GM21367 (cell line): Measurements from ENCODE around the gene CHCHD6.
A peak's percentile ranks its signal among the peaks of the same experiment; 100 is the strongest.

ENCODE experiments used
- ATAC-seq: cut with Tn5 transposase; IDR thresholded peaks from one replicate; pipeline ENCODE4 v1.9.1; 2021; ENCODE audit not compliant: unreplicated experiment

Gene CHCHD6, protein sequence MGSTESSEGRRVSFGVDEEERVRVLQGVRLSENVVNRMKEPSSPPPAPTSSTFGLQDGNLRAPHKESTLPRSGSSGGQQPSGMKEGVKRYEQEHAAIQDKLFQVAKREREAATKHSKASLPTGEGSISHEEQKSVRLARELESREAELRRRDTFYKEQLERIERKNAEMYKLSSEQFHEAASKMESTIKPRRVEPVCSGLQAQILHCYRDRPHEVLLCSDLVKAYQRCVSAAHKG

DNA sequence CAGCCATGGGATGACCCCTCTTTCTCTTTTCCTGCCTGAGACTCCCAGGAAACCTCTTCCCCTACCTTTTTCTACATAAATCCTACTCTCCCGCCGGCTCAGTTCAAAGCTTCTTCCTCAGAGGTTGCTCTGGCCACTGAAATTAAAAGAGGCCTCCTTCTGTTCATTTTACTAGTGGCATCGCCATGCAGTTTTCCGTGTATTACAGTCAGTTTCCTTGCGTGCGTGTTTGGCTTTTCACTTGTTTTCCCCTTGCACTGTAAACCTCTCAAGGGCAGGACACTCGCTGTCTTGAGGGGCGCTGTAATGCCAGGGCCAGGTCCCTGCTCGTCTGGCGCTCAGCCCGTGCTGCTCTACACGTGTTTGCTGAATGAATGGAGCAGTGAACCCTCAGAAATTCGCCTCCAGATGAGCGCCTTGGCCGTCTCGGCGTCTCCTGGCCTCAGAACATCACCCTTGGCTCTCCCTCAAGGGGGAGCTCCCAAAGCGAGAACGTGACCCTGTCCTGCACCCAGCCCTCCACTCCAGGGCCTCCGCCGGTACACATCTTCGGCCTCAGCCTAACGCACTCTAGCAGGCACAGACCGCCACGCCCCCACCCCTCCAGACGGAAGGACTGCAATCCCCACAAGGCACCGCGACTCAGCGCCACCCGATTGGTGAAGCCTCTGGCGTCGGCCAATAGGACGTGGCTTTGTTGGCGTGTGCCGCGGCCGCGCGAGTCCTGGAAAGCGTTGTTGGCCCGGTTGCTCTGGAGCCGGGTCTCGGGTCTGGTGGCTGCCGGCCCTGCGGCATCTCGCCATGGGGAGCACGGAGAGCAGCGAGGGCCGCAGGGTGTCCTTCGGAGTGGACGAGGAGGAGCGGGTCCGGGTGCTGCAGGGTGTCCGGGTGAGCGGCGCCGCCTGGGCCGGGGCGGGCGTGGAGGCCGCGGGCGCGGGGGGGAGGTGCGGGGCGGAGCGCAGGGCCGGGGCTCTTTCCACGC is at the start of gene CHCHD6:
Gene CHCHD6 (plus strand): TSS at position 729 of the 982 bp plus-strand sequence. CDS start 73 bp downstream, at position 802.
- peak; percentile 93 for ATAC-seq

DNA sequence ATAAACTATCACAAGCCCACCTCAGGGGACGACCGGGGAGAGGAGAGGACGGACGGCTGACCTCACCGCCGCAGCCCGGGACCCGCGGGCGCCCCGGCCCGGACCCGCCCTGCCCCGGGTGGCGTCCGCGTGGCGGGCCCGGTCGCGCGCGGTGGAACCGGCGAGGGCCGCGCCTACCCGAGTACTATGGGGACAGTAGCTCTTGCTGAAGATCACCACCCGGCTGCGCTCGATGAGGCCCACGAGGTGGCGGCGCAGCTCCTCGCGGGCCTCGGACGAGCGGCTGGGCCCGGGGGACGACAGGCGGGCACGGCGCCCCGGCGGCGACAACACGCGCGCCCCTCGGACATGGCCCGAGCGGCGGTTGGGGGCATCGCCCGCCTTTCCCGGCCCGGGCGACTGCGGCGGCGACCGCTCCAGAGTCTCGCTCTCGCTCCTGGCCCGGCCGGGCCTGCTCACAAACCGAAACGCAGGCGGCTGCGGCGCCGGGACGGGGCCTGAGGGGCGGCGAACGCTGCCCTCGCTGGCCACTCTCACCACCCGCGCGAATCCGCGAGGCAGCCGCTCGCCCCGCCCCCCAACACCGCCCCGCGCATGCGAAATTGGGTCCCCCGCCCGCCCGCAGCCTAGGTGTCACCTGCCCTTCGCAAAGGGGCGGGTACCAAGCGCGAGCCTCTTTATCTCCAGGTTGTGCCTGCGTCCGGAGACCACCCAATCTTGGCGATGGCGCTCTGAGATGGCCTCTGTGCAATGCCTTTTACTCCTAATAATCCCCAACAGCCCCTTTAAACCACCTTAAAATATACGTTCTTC is 49.3 kb upstream of the CHCHD6 start, which contains the start of gene TXNRD3:
Gene TXNRD3 (minus strand): TSS at position 554 of the 813 bp plus-strand sequence.
- no peak for ATAC-seq

DNA sequence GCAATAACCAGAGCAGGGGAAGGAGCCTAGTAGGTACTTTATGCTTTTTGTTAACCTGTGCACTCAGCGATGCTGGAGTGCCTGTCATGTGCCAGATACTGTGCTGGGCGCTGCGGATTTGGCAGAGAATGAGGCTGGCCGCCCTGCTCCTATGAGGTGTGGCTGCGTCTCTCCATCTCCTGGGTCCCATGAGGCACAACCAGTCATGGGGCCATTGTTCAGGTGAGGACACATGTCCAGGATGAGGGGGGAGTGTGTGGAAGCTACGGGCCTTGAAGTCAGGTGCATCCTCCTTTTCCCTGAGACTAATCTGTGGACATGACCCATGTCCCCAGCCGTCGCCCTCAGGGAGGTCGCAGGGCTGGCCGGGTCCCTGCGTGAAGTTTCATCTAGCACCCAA is 48.2 kb upstream of the CHCHD6 start:
- ATAC-seq, result no peak

DNA sequence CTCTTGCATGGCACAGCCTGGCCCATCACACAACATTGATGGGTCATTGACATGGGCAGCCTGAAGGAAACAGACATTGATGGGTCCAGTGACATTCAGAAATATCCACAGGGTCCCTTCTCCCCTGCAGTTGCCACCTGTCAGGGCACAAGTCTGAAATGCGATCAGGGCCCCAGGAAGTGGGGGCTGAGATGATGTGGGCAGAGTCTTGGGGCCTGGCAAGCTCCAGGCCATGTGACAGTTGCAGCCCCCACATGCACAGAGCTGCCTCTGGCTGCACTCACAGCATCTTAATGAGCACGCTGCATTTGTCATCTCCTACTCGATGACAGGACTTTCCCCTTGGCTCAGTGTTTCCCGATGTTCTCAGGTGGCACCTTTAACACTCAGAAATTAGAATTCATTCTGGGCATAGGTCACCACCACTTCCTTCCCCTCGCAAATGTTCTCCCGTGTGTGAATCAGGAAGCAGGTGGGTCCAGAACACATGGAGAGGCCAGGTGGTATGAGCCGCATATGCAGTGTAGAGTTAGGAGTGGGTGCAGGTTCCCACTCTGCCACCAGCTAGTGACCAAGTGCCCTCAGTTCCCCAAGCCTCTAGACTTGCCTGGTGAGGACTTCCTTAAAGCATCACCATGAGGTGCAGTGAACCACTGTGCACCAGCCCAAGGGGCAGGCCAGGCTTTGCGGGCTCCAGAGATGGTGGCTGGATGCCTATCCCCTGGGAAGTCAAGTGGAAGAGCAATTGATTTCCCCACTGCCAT is 47.5 kb upstream of the CHCHD6 start:
- no peak for ATAC-seq

DNA sequence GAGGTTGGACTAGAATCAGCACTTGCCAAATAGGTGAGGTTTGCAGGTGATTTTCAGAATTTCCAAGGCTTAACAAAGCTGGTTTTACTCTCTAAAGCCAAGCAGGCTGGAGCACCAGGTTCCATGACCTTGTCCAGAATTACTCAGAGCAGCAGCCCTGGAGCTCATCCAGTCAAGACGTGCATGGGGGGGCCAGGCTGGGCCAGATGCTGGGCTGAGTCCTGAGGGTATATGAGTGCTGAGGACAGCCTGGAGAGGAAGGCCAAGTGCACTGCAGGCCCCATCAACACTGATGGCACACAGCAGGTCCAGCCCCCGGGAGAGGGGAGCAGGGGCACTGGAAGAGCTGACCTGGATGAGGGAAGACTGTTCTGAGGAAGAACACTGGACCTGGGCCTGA is 46.1 kb upstream of the CHCHD6 start:
- no peak for ATAC-seq

DNA sequence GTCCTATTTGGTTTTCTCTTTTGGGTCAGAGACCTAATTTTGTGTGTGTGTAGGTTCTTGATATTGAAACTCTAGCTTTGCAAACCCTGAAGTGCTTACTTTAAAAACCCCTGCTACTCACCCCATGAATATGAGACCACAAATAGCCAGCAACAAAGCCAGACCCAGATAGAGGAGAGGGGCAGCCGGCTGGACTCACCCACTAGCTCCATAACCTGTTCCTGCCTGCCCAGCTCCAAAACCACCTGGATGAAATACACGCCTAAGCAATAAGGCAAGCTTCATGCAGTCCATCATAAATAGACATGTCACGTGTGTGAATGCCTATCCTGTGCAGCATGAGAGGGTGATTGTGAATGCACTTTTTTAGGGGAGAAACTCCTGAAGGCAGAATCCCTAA is 45.5 kb upstream of the CHCHD6 start:
- no peak for ATAC-seq

DNA sequence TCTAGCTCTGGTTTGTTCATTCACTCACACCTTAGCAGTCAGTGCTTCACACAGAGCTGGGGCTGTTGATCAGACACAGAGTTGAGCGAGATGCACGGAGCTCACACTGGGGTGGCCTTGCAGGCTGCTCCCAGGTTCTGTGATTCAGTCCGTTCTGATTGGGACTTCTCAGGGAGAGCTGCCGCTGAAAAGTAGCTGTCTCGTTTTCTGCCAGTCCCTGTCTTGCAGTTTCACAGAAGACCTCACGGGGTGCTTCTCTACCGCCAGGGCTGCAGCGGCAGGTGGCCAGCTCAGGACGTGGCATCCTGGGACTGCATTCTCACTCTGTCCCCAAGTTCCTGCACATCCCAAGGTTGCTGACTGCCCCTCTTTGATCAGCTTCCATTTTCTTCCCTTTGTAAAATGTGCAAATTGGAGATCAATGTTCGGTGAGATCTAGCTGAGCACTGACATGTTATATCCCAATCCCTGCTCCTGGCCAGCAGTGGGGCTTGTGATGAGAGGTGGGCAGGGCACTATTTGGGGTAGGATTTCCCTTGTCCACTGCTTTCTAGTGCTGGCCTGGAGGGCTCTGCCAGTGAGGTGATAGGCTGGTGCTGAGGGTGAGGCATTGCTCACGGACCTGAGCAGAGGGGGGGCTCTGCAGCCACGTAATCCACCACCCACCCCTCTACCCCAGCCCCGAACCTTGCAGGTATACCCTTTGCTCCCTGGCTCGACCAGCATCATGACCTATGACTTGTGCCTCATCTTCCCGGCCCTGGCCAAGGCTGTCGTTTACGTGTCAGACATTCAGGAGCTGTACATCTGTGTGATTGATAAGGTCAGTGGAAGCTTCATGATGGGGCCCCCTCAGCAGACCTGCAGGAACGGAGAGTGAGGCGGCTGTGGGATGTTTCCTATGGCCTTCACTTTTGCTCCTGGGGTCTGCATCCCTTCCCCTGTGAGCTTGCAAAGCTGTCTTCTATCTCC is 43.8 kb upstream of the CHCHD6 start:
- ATAC-seq, result no peak

DNA sequence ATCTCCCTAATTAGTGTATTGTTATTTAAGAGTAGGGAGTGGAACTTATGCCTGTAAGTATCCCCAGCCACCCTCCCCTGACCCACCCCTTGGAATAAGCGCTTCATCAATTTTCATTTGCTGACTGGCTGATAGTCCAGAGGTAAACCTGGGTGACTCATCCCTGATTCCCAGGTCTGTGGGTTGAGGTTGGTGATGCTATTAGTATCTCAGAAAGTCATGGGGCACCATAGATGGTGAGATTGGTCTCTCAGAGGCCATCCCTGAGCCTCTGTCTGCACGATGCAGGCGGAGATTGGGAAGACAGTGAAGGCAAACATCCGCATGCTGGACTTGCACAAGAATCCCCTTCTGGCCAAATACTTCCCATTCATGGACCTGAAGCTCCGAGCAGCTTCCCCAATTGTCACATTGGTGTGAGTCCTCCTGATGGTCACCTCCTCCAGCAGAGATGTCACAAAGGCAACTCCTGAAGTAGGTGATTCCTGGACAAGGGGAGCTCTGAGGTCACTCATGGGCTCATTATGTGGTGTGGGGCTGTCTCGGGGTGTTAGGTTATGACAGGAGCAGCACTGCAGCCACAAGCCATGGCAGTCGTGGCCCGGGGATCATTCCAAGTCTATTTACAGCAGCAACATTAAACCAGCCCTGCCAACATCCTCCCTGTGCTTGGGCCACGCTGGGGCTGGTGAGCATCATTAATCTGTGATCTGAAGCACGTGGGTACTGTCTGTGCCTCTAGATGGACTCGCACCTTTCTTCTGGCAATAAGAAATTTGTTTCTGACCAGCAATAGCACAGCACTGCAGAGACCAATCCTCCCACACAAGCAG is 42.3 kb upstream of the CHCHD6 start:
- no peak for ATAC-seq

DNA sequence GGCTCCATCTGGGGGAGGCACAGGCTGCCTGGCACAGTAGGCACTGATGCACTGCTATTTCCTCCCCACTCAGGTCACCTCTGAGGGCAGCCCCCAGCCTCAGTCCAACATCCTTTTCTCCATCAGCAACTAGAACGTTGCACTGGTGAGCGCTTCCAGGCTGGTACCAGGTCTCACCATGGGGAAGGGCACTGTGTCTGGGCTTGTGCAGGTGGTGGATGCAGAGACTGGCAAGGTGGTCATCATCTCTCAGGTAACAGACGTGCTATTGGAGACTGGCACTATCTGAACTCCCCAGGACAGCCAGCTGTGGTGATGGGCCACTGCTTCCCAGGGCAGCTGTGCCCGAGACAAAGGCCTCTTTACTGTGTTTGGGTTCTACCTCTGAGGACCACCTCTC is 40.8 kb upstream of the CHCHD6 start:
- no peak for ATAC-seq

DNA sequence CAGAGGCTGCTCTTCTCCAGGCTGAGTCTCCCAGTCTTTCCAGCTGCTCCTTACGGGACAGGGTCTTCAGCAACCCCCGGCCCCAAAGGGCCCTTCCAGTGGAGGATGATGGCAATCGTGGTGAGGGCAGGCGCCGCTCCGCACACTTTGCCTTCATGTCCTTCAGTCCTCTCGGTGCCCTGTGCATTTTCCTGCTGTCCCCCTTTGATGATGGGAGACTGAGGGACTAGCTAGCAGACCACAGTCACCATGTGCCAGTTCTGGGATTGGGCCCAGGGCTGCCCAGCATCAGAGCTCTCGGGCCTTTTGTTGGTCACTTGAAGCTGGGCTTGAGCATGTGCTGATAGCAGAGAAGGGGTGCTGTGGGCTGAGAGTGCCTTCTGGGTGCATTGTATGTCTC is 40.3 kb upstream of the CHCHD6 start:
- no peak for ATAC-seq

DNA sequence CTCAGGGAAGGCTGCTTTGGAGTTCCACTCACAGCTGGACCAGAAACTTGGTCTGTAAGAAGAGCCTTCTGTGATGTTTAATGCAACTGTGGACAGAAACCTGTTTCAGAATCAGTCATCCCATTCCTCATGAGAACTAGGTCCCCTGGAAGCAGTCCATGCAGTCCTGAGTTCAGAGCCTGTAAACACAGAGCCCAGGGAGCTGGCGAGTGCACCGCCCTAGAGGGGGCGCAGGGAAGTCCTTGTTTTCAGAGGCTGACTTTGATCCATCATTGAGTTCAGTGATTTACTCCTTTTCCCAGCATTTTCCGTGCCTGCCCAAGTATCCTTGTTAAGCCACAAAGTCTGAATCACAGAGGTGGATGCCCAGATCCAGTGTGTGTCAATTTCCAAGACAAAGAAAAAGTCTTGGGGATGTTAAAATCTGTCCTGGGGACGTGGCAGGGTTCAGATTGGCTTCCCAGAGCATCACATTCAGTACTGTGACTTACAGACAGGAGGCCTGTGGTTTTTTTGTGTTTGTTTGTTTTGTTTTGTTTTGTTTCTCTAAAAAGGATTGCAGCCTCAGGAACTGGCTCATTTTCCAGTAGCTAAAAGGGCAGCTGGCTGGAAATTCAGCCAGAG is 39.3 kb upstream of the CHCHD6 start:
- ATAC-seq, result no peak

DNA sequence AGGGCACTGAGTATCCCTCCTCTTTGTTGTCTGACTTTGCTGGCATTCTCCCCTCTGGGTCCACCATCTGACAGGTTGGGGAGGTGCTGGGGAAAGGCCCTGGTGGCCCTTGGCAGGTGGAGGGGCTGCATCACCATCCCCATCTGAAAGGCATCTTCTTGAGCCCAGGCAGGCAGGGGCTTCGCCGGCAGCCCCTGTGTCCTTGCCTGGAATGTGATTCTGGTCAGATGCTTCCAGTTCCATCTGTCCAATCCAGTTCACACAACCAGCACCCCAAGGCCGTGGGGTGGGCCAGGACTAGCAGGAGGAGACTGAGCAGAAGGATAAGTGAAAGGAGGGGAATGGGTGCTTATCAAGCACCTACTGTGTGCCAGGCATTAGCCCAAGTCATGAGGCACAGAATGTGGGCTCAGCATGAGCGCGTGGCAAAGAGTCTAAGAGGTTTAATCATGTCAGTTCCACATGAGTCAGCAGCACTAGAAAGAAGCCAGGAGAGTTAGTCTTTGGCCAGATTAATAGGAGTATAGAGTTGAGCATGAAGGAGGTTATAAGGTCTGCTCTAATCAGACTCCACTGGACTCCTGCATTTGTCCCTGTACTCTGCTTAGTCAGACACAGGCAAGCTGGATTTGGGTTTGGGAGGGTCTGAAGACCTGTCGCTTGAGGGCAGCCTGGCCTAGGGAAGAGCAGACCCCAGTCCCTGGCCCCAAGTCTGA is 38.7 kb upstream of the CHCHD6 start:
- ATAC-seq, result no peak

DNA sequence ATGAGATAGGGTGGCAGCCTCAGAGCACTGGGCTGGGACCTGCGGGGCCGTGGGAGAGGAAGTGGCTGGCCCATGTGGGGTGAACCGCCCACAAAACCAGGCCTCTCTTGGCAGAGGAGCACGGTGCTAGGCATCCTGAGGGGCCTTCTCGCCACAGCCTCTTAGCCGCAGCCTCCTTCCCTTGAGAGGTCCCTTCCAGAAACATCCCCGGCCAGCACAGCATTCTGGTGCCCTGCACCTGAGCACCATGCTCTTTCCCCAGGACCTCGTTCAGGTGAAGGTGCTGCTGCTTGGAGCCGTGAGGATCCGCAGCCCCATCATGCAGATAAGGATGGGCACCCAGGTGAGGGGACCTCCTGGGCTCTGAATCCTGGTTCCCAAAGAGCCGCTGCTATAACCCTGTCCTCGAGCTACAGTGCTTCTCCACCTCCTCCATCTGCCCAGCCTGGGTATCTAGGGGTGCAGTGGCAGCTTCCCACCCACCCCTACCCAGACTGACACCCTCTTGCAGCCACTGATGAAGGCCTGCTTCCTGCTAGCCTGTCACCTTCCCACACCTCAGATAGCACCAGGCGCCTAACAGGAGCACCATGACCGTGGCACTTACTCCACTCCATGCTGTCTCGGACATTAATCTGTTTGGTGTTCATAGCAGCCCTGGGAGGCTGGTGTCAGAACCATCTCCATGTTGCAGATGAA is 37.9 kb upstream of the CHCHD6 start:
- ATAC-seq, result no peak

DNA sequence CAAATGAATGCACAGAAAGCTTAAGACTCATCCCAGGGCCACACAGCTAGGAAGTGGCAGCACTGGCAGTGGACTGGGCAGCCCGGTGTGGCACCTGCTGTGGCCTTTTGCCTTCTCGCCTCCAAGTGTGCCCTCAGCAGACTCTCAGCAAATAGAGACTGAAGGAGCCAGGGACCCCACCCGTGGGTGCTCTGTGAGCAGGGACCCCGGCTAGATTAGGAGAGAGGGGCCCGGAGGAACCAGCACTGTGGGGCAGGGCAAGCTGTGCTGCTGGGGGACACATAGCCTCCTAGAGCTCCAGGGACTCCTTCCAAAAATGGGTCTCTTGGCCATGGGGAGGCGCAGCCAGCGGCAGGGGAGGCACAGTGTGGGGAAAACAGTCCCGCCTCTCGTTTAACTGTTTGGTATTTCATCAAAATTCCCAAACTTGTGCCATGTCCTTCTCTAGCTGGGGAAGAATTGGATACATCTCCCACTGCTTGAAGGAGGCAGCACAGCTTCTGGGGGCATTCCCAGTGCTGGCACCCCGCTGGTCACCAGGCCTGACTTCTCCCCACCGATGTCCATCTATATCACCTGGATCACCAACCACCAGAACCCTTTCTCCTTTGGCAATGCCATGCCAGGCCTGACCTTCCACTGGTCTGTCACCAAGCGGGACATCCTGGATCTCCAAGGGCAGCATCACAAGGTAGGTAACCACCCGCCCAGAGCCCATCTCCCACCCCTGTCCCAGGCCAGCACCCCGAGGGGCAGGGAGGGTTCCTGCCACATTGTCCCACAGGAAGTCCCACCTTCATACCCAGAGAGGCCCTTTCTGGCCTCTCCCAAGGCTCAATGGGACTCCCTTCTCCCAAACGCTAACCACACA is 37.1 kb upstream of the CHCHD6 start:
- ATAC-seq, result no peak

DNA sequence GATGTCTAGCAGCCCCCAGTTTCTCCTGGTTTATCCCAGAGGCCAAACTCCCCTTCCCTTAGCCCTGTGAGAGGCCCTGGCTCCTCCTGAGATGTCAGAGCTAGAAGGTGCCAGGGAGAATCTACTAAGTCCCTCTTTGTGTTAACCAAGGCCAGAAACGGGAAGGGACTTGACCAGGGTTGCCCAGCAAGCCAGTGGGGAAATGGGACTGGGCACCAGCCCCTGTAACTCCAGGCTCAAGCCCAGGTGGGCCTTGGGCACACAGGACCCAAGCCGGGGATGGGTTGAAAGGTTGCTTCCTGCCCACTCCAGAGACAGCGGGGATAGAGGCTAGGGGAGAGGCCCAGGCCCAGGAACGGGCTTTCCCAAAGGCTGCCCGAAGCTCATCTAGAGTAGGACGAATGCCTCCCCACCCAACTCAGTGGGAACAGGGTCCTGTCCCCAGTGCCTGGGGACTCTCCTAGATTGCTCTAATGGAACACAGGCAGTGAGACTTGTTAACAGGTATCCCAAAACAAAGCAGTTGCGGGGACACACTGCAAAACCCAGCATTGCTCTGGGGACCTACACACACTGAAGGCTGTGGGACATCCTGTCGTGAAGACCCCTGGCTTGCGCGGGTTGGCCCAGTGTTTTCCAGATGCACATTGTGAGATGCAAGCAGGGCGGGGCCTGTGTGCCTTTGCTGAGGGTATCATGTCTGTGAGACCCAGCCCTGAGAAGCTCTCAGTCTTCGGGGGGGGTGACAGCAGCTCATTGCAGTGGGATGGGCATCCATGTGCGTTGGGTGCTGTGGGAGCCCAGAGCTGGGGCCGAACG is 36.2 kb upstream of the CHCHD6 start:
- no peak for ATAC-seq
